H9 (cell line): Measurements from ENCODE around the gene PLAC9. TPM values are rescaled to one million over a fixed set of nuclear protein-coding genes. Genes with fewer than 3 reads are reported as not detected.

Experiments used
- DNase-seq: peaks from one replicate; pipeline ENCODE4 v3.0.0-alpha.2; 2017
- H2AFZ ChIP-seq: one replicate; pipeline ENCODE4 v1.6.1; 2013; ENCODE audit warnings: mild to moderate bottlenecking, low read length, control low read depth, moderate library complexity
- H2AK5ac ChIP-seq: 2 replicates; pipeline ENCODE4 v1.6.1; 2013; ENCODE audit warnings: low read length, control low read depth, mixed read lengths; ENCODE audit not compliant: insufficient read length
- H2BK120ac ChIP-seq: one replicate; pipeline ENCODE4 v1.6.1; 2013; ENCODE audit warnings: low read depth, mild to moderate bottlenecking, low read length, control low read depth, inconsistent platforms; ENCODE audit not compliant: poor library complexity, severe bottlenecking
- H2BK12ac ChIP-seq: 2 replicates; pipeline ENCODE4 v1.6.1; 2013; ENCODE audit warnings: low read length, control low read depth, mixed read lengths, low read depth; ENCODE audit not compliant: insufficient read length
- H2BK15ac ChIP-seq: 2 replicates; pipeline ENCODE4 v1.6.1; 2013; ENCODE audit warnings: low read depth, low read length, control low read depth
- H2BK20ac ChIP-seq: one replicate; pipeline ENCODE4 v1.6.1; 2013; ENCODE audit warnings: low read depth, mild to moderate bottlenecking, low read length, control low read depth, inconsistent platforms; ENCODE audit not compliant: poor library complexity, severe bottlenecking
- H2BK5ac ChIP-seq: 2 replicates; pipeline ENCODE4 v1.6.1; 2013; ENCODE audit warnings: low read length, control low read depth, mixed read lengths; ENCODE audit not compliant: insufficient read length
- H3K14ac ChIP-seq: 2 replicates; pipeline ENCODE4 v1.6.1; 2013; ENCODE audit warnings: low read length, control low read depth; ENCODE audit not compliant: insufficient read depth
- H3K18ac ChIP-seq: 2 replicates; pipeline ENCODE4 v1.6.1; 2013; ENCODE audit warnings: low read depth, mild to moderate bottlenecking, mixed read lengths, low read length, control low read depth; ENCODE audit not compliant: insufficient read length
- H3K23ac ChIP-seq: 2 replicates; pipeline ENCODE4 v1.6.1; 2013; ENCODE audit warnings: low read length, control low read depth, mixed read lengths, low read depth; ENCODE audit not compliant: insufficient read length
- H3K23me2 ChIP-seq: 2 replicates; pipeline ENCODE4 v1.6.1; 2013; ENCODE audit warnings: low read depth, mild to moderate bottlenecking, mixed read lengths, low read length, control low read depth; ENCODE audit not compliant: insufficient read length, poor library complexity, severe bottlenecking
- H3K27ac ChIP-seq: 2 replicates; pipeline ENCODE4 v1.5.1; 2013; ENCODE audit warnings: low read length, control low read depth, mixed read lengths, low read depth; ENCODE audit not compliant: insufficient read length
- H3K27me3 ChIP-seq: 2 replicates; pipeline ENCODE4 v1.6.1; 2013; ENCODE audit warnings: low read length, control low read depth, inconsistent platforms; ENCODE audit not compliant: insufficient read depth
- H3K4ac ChIP-seq: 2 replicates; pipeline ENCODE4 v1.6.1; 2013; ENCODE audit warnings: low read depth, mild to moderate bottlenecking, control low read depth, inconsistent platforms, low read length, moderate library complexity
- H3K4me1 ChIP-seq: 2 replicates; pipeline ENCODE4 v1.6.1; 2013; ENCODE audit warnings: low read length, control low read depth, inconsistent platforms; ENCODE audit not compliant: insufficient read depth
- H3K4me2 ChIP-seq: 2 replicates; pipeline ENCODE4 v1.6.1; 2013; ENCODE audit warnings: low read length, control low read depth, mixed read lengths; ENCODE audit not compliant: insufficient read length, insufficient read depth
- H3K56ac ChIP-seq: 2 replicates; pipeline ENCODE4 v1.6.1; 2013; ENCODE audit warnings: low read depth, mild to moderate bottlenecking, mixed read lengths, low read length, control low read depth; ENCODE audit not compliant: insufficient read length
- H3K79me1 ChIP-seq: 2 replicates; pipeline ENCODE4 v1.6.1; 2013; ENCODE audit warnings: low read depth, mild to moderate bottlenecking, moderate library complexity, low read length, control low read depth, inconsistent platforms; ENCODE audit not compliant: insufficient read depth, poor library complexity, severe bottlenecking
- H3K79me2 ChIP-seq: 2 replicates; pipeline ENCODE4 v1.6.1; 2013; ENCODE audit warnings: low read length, control low read depth, inconsistent platforms; ENCODE audit not compliant: insufficient read depth
- H3K9ac ChIP-seq: 2 replicates; pipeline ENCODE4 v1.6.1; 2013; ENCODE audit warnings: low read length, control low read depth, mixed read lengths; ENCODE audit not compliant: insufficient read length; ENCODE audit errors: extremely low read depth
- H3K9me3 ChIP-seq: one replicate; pipeline ENCODE4 v1.6.1; 2013; ENCODE audit warnings: low read depth, low read length, inconsistent platforms; ENCODE audit not compliant: control insufficient read depth
- H3T11ph ChIP-seq: one replicate; pipeline ENCODE4 v1.6.1; 2013; ENCODE audit warnings: mild to moderate bottlenecking, low read length, control low read depth, inconsistent platforms
- H4K20me1 ChIP-seq: one replicate; pipeline ENCODE4 v1.6.1; 2013; ENCODE audit not compliant: control insufficient read depth, insufficient read length, insufficient read depth
- H4K5ac ChIP-seq: 2 replicates; pipeline ENCODE4 v1.6.1; 2013; ENCODE audit warnings: low read depth, mild to moderate bottlenecking, mixed read lengths, low read length, control low read depth; ENCODE audit not compliant: insufficient read length
- H4K8ac ChIP-seq: replicated peaks from 2 replicates; pipeline ENCODE4 v1.6.1; 2013; ENCODE audit warnings: low read length, control low read depth, mixed read lengths, low read depth; ENCODE audit not compliant: insufficient read length
- H4K91ac ChIP-seq: 2 replicates; pipeline ENCODE4 v1.6.1; 2013; ENCODE audit warnings: low read depth, mild to moderate bottlenecking, moderate library complexity, mixed read lengths, low read length, control low read depth; ENCODE audit not compliant: insufficient read length
- H3K27ac Mint-ChIP-seq, 3 experiments: 2 replicates in 2 of 3; 3 replicates in 1 of 3; pipeline ENCODE4 v1.8.0; 2020 to 2021; ENCODE audit warnings: mixed read lengths in 3 of 3, mild to moderate bottlenecking in 1 of 3, moderate library complexity in 1 of 3
- H3K27me3 Mint-ChIP-seq: 2 replicates; pipeline ENCODE4 v1.8.0; 2021; ENCODE audit warnings: low read depth, mild to moderate bottlenecking, moderate library complexity, mixed read lengths
- H3K36me3 Mint-ChIP-seq, 3 experiments: 2 replicates in 2 of 3; 3 replicates in 1 of 3; pipeline ENCODE4 v1.8.0; 2020 to 2021; ENCODE audit warnings: low read depth in 3 of 3, mixed read lengths in 3 of 3; ENCODE audit not compliant: insufficient read depth in 1 of 3
- H3K4me1 Mint-ChIP-seq, 2 experiments: 2 replicates each; pipeline ENCODE4 v1.8.0; 2020; ENCODE audit warnings: mixed read lengths in 2 of 2
- H3K4me3 Mint-ChIP-seq, 2 experiments: 2 replicates in 1 of 2; 3 replicates in 1 of 2; pipeline ENCODE4 v1.8.0; 2020 to 2021; ENCODE audit warnings: mild to moderate bottlenecking in 2 of 2, mixed read lengths in 2 of 2, moderate library complexity in 1 of 2
- H3K9me3 Mint-ChIP-seq, 2 experiments: 2 replicates in 1 of 2; 3 replicates in 1 of 2; pipeline ENCODE4 v1.8.0; 2020; ENCODE audit warnings: mild to moderate bottlenecking in 2 of 2, mixed read lengths in 2 of 2, moderate library complexity in 1 of 2
- CTCF ChIP-seq: fragments of 200-600 bp; sonication (generic); conservative IDR thresholded peaks from 3 replicates; pipeline ENCODE4 v1.8.0; 2021; ENCODE audit warnings: antibody characterized with exemption, mild to moderate bottlenecking
- WGBS: extraction: QIAGEN DNeasy Blood & Tissue Kit; methylation state at CpG from one replicate; pipeline ENCODE4 v1.1.7; 2013; ENCODE audit warnings: missing lambda C conversion rate, low lambda C conversion rate, mixed read lengths; ENCODE audit not compliant: insufficient read length; ENCODE audit errors: extremely low coverage; 5-methylcytosine and 5-hydroxymethylcytosine counted together
- total RNA-seq: library from RNA; stranded (reverse); gene quantifications from 2 replicates; pipeline ENCODE4 v1.2.1, GENCODE V29; 2021

Gene PLAC9
- total RNA-seq, 1 experiment from 2014 or later = 4.3 TPM

GRCh38 chr10:80140251-80140650 lies 7.7 kb downstream of the PLAC9 start:
- H3K36me3 Mint-ChIP-seq = no peaks in the 10 kb centered on the region; a peak in 2 of 7 replicates

More at GRCh38 chr10:80140251-80140650, 7.7 kb downstream of the PLAC9 start:
- DNase-seq = no peak
- Histone ChIP-seq H4K5ac (no peak overlapping the region), H3K4me2 (no peak overlapping the region), H3K27me3 (no peaks in the 10 kb centered on the region), H3K4ac (no peak overlapping the region), H3K23ac (no peak overlapping the region), H2AFZ (no peak overlapping the region), H3K79me2 (no peaks in the 10 kb centered on the region), H3K9ac (no peak overlapping the region), H2BK20ac (no peak overlapping the region), H3K4me1 (no peaks in the 10 kb centered on the region), H3K56ac (no peak overlapping the region), H4K91ac (no peak overlapping the region), H4K20me1 (no peaks in the 10 kb centered on the region), H2BK120ac (no peak overlapping the region), H2BK15ac (no peak overlapping the region), H3K79me1 (no peaks in the 10 kb centered on the region), H3K14ac (no peak overlapping the region), H2BK5ac (no peak overlapping the region), H3T11ph (no peak overlapping the region), H2AK5ac (no peak overlapping the region), H3K23me2 (no peaks in the 10 kb centered on the region), H4K8ac (no peak overlapping the region), H3K27ac (no peak overlapping the region), H2BK12ac (no peak overlapping the region), H3K9me3 (no peaks in the 10 kb centered on the region), H3K18ac (no peak overlapping the region)
- no CpG with 5 or more reads among the region's 7 CpGs for WGBS
- Mint-ChIP-seq H3K27ac (no peak overlapping the region), H3K4me1 (peaks cover 12 to 28% of the 10 kb centered on the region in 2 experiments), H3K9me3 (peaks cover 0 to 3% of the 10 kb centered on the region in 2 experiments; a peak in 2 of 5 replicates), H3K27me3 (peaks cover 9% of the 10 kb centered on the region), H3K4me3 (no peak overlapping the region)
- no peak for TF ChIP-seq CTCF
